Diencephalon (tissue), 1 donor: ENCODE results near the gene NCDN. TPM values are rescaled to one million over a fixed set of nuclear protein-coding genes. Genes with fewer than 3 reads are reported as not detected.

ENCODE experiments used
- total RNA-seq: library from RNA; depleted of rRNA; stranded (reverse); fragments of >200 nt; gene quantifications from one replicate; pipeline ENCODE4 v1.2.3, GENCODE V29; 2014

Gene NCDN, protein sequence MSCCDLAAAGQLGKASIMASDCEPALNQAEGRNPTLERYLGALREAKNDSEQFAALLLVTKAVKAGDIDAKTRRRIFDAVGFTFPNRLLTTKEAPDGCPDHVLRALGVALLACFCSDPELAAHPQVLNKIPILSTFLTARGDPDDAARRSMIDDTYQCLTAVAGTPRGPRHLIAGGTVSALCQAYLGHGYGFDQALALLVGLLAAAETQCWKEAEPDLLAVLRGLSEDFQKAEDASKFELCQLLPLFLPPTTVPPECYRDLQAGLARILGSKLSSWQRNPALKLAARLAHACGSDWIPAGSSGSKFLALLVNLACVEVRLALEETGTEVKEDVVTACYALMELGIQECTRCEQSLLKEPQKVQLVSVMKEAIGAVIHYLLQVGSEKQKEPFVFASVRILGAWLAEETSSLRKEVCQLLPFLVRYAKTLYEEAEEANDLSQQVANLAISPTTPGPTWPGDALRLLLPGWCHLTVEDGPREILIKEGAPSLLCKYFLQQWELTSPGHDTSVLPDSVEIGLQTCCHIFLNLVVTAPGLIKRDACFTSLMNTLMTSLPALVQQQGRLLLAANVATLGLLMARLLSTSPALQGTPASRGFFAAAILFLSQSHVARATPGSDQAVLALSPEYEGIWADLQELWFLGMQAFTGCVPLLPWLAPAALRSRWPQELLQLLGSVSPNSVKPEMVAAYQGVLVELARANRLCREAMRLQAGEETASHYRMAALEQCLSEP
- 117 TPM for total RNA-seq

GRCh38 chr1:35557611-35558373 is at the start of gene NCDN:
TSS of gene NCDN (plus strand) at chr1:35557799. CDS start at chr1:35558191, 392 bp downstream.

DNA sequence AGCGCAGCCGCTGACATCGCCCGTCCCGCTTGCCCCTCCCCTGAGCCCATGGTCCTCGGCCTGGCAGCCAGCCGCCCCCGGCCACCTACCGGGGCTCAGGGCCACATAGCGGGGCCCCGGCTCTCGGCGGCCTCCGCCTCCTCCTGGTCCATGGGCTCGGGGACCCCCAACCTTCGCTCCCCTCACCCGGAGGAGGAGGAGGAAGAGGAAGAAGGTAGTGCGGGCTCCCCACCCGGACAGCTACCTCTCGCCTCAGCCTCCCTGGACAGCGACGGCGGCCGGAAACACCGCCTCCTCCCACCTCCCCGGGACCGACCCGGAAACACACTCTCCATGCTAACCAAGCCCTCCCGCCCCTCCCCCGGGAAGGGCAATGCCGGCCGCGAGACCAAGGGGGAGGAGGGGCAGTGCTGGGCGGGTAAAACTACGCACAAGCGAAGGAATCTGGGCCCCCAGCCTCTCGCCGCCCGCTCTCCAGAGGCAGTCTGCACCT is 435 bp upstream of the NCDN start, which contains the start of gene KIAA0319L:
TSS of gene KIAA0319L (minus strand) at position 286 of the 493 bp plus-strand sequence. CDS start 2,912 bp downstream, outside the sequence.

GRCh38 chr1:35573198-35574124 is 15.9 kb downstream of the NCDN start, which contains the start of gene TFAP2E:
TSS of gene TFAP2E (plus strand) at chr1:35573314. CDS start at chr1:35573578, 264 bp downstream.

Other genes starting within 250 kb of the NCDN start
- gene KIAA0319L, start 396 bp upstream of the NCDN start, total RNA-seq = 68.3 TPM
- gene TFAP2E, start 15.5 kb downstream of the NCDN start, total RNA-seq = 0.69 TPM
- gene PSMB2, start 83.7 kb downstream of the NCDN start, total RNA-seq = 27.0 TPM
- gene C1orf216, start 161.1 kb downstream of the NCDN start, total RNA-seq = 69.9 TPM
- gene CLSPN, start 212.2 kb downstream of the NCDN start, total RNA-seq = 6.2 TPM